ENCODE results near the gene TBC1D22A. TPM values are rescaled to one million over a fixed set of nuclear protein-coding genes. Genes with fewer than 3 reads are reported as not detected.
A peak's percentile ranks its signal among the peaks of the same experiment; 100 is the strongest.

Gene TBC1D22A
- total and polyA plus RNA-seq, 9 of the 15 experiments (the other 6 are each of a cell fraction or from before 2014, with no cell fraction given): 0.20 to 11.5 (median 5.2) TPM

DNA sequence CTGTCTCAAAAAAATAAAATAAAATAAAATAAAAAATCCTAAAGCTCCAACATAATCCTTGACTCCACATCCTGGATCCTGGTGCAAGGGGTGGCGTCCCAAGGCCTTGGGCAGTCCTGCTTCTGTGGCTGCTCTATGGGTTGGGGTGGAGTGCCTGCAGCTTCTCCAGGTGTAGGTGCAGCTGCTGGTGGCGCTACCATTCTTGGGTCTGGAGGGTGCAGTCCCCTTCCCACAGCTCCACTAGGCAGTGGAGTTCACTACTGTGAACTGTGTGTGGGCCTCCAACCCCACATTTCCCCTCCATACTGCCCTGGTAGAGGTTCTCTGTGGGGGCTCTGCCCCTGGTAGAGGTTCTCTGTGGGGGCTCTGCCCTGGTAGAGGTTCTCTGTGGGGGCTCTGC is 6.9 kb upstream of the TBC1D22A start:
- Histone ChIP-seq H3K4me3 (no peak overlapping the region), H2AFZ (ENCODE audit: low read depth, low read length) (no peak overlapping the region), H3K4me1 (replicated peaks in 1 of 2; ENCODE audit: control insufficient read depth in 2 of 2, insufficient read depth in 2 of 2, low read length in 2 of 2) (peaks cover 20 to 24% of the 10 kb centered on the region in 2 experiments), H3K27ac (ENCODE audit: extremely low read depth, low read depth, low read length) (no peak overlapping the region), H3K36me3 (ENCODE audit: control insufficient read depth, insufficient read depth, low read length) (peaks cover 9% of the 10 kb centered on the region; the same call in 2 of the 3 replicates), H3K4me2 (ENCODE audit: insufficient read depth, low read length) (no peak overlapping the region), H3K9ac (ENCODE audit: insufficient read depth in 1 of 2, low read depth in 2 of 2, low read length in 2 of 2) (no peak overlapping the region), H3K27me3 (ENCODE audit: control insufficient read depth in 2 of 2, insufficient read depth in 2 of 2, low read length in 2 of 2) (no peaks in the 10 kb centered on the region), H3K9me3 (replicated peaks; ENCODE audit: control insufficient read depth, insufficient read depth, low read depth, low read length) (peaks cover 10% of the 10 kb centered on the region), H3K79me2 (ENCODE audit: control insufficient read depth, insufficient read depth, low read length) (no peaks in the 10 kb centered on the region), H3K9me1 (ENCODE audit: control insufficient read depth, insufficient read depth, low read length) (no peaks in the 10 kb centered on the region), H4K20me1 (replicated peaks; ENCODE audit: control insufficient read depth, insufficient read depth, low read length) (no peaks in the 10 kb centered on the region)
- in situ Hi-C loops (cut with MboI): no loop called here
- no TSS peak for BruUV-seq (replicated peaks)
- no peak for FAIRE-seq
- ChIA-PET CTCF (ENCODE audit: low intra/inter-chr PET ratio) (no interaction called here), POLR2A (no interaction called here)
- intact Hi-C loops (cut with micrococcal nuclease): no loop called here
- 100% methylated on average over 2 of the region's 2 CpGs for whole genome bisulfite sequencing (ENCODE audit: insufficient coverage, low coverage, missing lambda C conversion rate)
- no peak for DNase-seq (ENCODE audit: extremely low read depth in 1 of 4, low spot score in 3 of 4)
- no peak for ATAC-seq
- no peak for TF ChIP-seq ZNF347 (CRISPR knock-in tag; IDR thresholded peaks at IDR 0.05; ENCODE audit: low read depth)
- TF ChIP-seq ZNF79 (CRISPR knock-in tag; IDR thresholded peaks at IDR 0.05; ENCODE audit: low read depth): no peak
- TF ChIP-seq POLR2G (IDR thresholded peaks at IDR 0.05; ENCODE audit: low read depth, low read length): no peak
- no peak for TF ChIP-seq SRSF1 (IDR thresholded peaks at IDR 0.05; ENCODE audit: low read depth, low read length)
- no peak for TF ChIP-seq SP2 (IDR thresholded peaks at IDR 0.05; ENCODE audit: extremely low read depth, low read depth, low read length, poor library complexity, severe bottlenecking)
- TF ChIP-seq SRF (CRISPR knock-in tag; IDR thresholded peaks at IDR 0.05): no peak

DNA sequence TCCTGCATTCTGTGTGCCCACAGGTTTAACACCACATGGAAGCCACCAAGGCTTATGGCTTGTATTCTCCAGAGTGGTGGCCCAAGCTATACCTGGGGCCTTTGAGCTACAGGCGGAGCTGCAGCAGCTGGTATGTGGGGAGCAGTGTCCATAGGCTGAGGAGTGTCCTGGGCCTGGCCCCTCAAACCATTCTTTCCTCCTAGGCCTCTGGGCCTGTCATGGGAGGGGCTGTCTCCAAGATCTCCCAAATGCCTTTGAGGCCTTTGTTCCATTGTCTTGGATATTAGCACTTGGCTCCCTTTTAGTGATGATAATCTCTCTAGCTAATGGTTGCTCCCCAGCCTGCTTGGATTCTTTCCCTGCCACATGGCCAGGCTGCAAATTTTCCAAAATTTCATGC is 6.4 kb upstream of the TBC1D22A start:
- H3K9me3 ChIP-seq (replicated peaks; ENCODE audit: control insufficient read depth, insufficient read depth, low read depth, low read length): peaks cover 10% of the 10 kb centered on the region
- no peak for ATAC-seq
- no peaks in the 10 kb centered on the region for H3K27me3 ChIP-seq (ENCODE audit: control insufficient read depth in 2 of 2, insufficient read depth in 2 of 2, low read length in 2 of 2)
- no peak for FAIRE-seq
- H3K4me2 ChIP-seq (ENCODE audit: insufficient read depth, low read length): no peak overlapping the region
- no peaks in the 10 kb centered on the region; the same call in 1 of the 2 replicates for H4K20me1 ChIP-seq (replicated peaks; ENCODE audit: control insufficient read depth, insufficient read depth, low read length)
- H3K9ac ChIP-seq (ENCODE audit: insufficient read depth in 1 of 2, low read depth in 2 of 2, low read length in 2 of 2): no peak overlapping the region
- H3K4me1 ChIP-seq (replicated peaks in 1 of 2; ENCODE audit: control insufficient read depth in 2 of 2, insufficient read depth in 2 of 2, low read length in 2 of 2): peaks cover 18 to 25% of the 10 kb centered on the region in 2 experiments
- BruUV-seq (replicated peaks): no TSS peak
- H3K4me3 ChIP-seq: no peak overlapping the region
- H2AFZ ChIP-seq (ENCODE audit: low read depth, low read length): no peak overlapping the region
- ChIA-PET POLR2A (interaction anchor here (0.6 to 1.1 kb wide), 2 partner anchors 13 to 17 kb away, joined by 3 read pairs; no protein-coding TSS in a partner anchor), CTCF (ENCODE audit: low intra/inter-chr PET ratio) (no interaction called here)
- peaks cover 15% of the 10 kb centered on the region; the same call in 2 of the 3 replicates for H3K36me3 ChIP-seq (ENCODE audit: control insufficient read depth, insufficient read depth, low read length)
- peak in 1 of 4 experiments; percentile 19 for DNase-seq (ENCODE audit: extremely low read depth in 1 of 4, low spot score in 3 of 4)
- in situ Hi-C loops (cut with MboI): no loop called here
- 44% methylated on average over 1 of the region's 1 CpG for WGBS (ENCODE audit: insufficient coverage, low coverage, missing lambda C conversion rate)
- intact Hi-C loops (cut with micrococcal nuclease): no loop called here
- no peak overlapping the region for H3K27ac ChIP-seq (ENCODE audit: extremely low read depth, low read depth, low read length)
- peaks cover 3% of the 10 kb centered on the region; the same call in 2 of the 3 replicates for H3K79me2 ChIP-seq (ENCODE audit: control insufficient read depth, insufficient read depth, low read length)
- no peaks in the 10 kb centered on the region for H3K9me1 ChIP-seq (ENCODE audit: control insufficient read depth, insufficient read depth, low read length)
- TF ChIP-seq, protein P1, sequence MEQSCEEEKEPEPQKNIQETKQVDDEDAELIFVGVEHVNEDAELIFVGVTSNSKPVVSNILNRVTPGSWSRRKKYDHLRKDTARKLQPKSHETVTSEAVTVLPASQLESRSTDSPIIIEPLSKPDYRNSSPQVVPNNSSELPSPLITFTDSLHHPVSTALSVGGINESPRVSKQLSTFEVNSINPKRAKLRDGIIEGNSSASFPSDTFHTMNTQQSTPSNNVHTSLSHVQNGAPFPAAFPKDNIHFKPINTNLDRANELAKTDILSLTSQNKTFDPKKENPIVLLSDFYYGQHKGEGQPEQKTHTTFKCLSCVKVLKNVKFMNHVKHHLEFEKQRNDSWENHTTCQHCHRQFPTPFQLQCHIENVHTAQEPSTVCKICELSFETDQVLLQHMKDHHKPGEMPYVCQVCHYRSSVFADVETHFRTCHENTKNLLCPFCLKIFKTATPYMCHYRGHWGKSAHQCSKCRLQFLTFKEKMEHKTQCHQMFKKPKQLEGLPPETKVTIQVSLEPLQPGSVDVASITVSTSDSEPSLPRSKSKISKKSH (CRISPR knock-in tag; IDR thresholded peaks at IDR 0.05): no peak
- peak; percentile 89 for TF ChIP-seq CBX5 (IDR thresholded peaks at IDR 0.05; ENCODE audit: borderline replicate concordance, low read depth)
- TF ChIP-seq CBX3 (IDR thresholded peaks at IDR 0.05; ENCODE audit: borderline replicate concordance in 1 of 2, low read length in 2 of 2): peak in 1 of 2 experiments; percentile 81; a peak in 1 of 3 replicates
- no peak for TF ChIP-seq TAF1 (IDR thresholded peaks at IDR 0.05; ENCODE audit: control insufficient read depth, extremely low read depth, insufficient read depth, low read length, severe bottlenecking)
- no peak for TF ChIP-seq NFXL1 (CRISPR knock-in tag; IDR thresholded peaks at IDR 0.05)
- TF ChIP-seq ZFP36 (IDR thresholded peaks at IDR 0.05; ENCODE audit: low read depth, low read length, partially characterized antibody): peak; percentile 93
- TF ChIP-seq TRIM28 (IDR thresholded peaks at IDR 0.05): peak; percentile 85; the same call in 1 of the 2 replicates
- no peak for TF ChIP-seq MYBL2 (IDR thresholded peaks at IDR 0.05; ENCODE audit: low read depth)
- no peak for TF ChIP-seq MYBL2 (CRISPR knock-in tag; IDR thresholded peaks at IDR 0.05; ENCODE audit: borderline replicate concordance)

All from K562 (cell line).